ENCODE measurements around the gene FHOD3. TPM values are rescaled to one million over a fixed set of nuclear protein-coding genes. Genes with fewer than 3 reads are reported as not detected.

FHOD3 gene
- total RNA-seq, 1 donor from 2014 or later = 2.5 TPM

DNA sequence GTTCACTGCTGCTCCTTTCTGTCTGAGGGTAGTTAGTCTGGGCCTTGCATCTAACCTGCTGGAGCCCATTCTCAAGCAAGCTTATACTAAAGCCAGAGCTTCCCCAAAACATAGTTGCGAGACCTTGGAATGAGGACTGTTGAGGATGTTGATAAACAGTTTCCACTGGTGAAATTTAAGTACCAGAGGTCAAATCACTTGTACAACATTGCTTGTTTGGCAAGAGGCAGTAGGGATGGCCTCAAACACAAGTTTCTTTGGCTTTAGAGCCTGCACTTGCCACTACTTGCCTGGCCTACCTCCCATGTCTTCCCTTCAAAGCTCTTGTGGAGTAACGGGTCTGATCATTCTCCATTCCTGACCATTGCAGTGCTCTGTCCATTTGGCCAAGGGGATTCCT is 262.7 kb downstream of the FHOD3 start:
- no peaks in the 10 kb centered on the region for H3K36me3 ChIP-seq
- intact Hi-C loops (cut with DNase I) = no loop called here
- H3K27me3 ChIP-seq (ENCODE audit: low read depth) = no peaks in the 10 kb centered on the region
- no peaks in the 10 kb centered on the region for H3K4me1 ChIP-seq
- TF ChIP-seq, protein P1, sequence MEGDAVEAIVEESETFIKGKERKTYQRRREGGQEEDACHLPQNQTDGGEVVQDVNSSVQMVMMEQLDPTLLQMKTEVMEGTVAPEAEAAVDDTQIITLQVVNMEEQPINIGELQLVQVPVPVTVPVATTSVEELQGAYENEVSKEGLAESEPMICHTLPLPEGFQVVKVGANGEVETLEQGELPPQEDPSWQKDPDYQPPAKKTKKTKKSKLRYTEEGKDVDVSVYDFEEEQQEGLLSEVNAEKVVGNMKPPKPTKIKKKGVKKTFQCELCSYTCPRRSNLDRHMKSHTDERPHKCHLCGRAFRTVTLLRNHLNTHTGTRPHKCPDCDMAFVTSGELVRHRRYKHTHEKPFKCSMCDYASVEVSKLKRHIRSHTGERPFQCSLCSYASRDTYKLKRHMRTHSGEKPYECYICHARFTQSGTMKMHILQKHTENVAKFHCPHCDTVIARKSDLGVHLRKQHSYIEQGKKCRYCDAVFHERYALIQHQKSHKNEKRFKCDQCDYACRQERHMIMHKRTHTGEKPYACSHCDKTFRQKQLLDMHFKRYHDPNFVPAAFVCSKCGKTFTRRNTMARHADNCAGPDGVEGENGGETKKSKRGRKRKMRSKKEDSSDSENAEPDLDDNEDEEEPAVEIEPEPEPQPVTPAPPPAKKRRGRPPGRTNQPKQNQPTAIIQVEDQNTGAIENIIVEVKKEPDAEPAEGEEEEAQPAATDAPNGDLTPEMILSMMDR (IDR thresholded peaks at IDR 0.05) = no peak
- no peak overlapping the region for H3K27ac ChIP-seq
- no peaks in the 10 kb centered on the region for H3K9me3 ChIP-seq
- DNase-seq (no peak), ATAC-seq (no peak)
- H3K4me3 ChIP-seq = no peak overlapping the region

DNA sequence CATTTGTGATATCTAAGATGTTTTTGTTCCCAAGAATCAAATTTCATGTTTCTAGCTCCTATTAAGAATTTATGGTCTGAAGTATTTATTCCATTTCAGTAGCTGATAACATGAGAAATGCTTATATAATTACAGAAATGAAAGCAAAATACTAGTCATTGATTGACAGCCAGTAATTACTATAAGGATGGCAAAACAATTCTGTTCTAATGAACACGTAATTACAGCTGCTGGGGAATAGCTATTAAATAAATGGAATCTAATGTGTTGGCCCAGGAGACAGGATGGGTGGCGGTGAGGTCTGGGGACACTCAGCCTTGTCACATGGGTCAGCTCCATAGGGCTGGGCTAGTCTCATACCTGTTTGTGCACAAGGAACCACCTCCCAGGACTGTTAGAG is 263.5 kb downstream of the FHOD3 start:
- Histone ChIP-seq H3K4me3 (no peak overlapping the region), H3K27me3 (ENCODE audit: low read depth) (no peaks in the 10 kb centered on the region), H3K9me3 (no peaks in the 10 kb centered on the region), H3K36me3 (no peaks in the 10 kb centered on the region), H3K27ac (no peak overlapping the region), H3K4me1 (no peaks in the 10 kb centered on the region)
- DNase-seq (no peak), ATAC-seq (no peak)
- intact Hi-C loops (cut with DNase I) = no loop called here
- TF ChIP-seq, protein P1 (IDR thresholded peaks at IDR 0.05) = no peak

DNA sequence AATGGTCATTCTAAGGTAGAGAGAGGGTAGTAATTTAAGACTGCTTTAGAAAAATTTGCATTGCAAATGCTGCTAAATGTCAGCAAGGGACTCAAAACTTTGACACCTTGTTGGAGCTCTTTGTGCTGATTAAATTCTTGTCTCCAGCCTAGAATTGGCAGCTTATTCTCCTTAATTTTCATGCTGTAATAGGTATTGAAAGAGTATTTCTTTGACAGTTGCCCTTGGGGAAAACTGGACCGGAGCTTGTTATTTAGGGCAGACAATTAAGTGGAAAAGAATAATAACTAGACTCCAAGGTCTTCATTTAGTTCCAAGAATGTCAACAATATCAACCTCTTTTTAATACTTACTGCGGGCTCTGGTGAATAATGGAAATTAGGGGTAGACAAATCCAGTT is 267.3 kb downstream of the FHOD3 start:
- Histone ChIP-seq H3K36me3 (no peaks in the 10 kb centered on the region), H3K4me3 (no peak overlapping the region), H3K27ac (no peak overlapping the region), H3K9me3 (no peaks in the 10 kb centered on the region), H3K4me1 (no peaks in the 10 kb centered on the region), H3K27me3 (ENCODE audit: low read depth) (no peaks in the 10 kb centered on the region)
- DNase-seq (no peak), ATAC-seq (no peak)
- intact Hi-C loops (cut with DNase I) = no loop called here
- TF ChIP-seq, protein P1 (IDR thresholded peaks at IDR 0.05) = no peak

DNA sequence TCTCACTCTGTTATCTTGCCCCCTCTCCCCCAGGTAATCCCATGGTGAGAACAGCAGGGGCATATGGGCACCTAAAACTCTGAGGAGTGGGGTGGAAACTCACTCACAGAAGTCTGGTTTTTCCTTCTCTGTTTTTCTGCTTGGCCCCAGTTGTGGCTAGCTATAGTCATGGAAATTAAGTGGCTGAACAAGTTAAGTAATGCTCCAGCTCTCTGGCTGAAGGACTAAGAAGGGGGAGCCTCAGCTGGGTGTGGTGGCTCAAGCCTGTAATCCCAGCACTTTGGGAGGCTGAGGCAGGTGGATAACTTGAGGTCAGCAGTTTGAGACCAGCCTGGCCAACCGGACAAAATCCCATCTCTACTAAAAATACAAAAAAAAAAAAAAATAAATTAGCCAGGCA is 270.3 kb downstream of the FHOD3 start:
- TF ChIP-seq, protein P1 (IDR thresholded peaks at IDR 0.05) = no peak
- H3K9me3 ChIP-seq = no peaks in the 10 kb centered on the region
- intact Hi-C loops (cut with DNase I) = no loop called here
- no peaks in the 10 kb centered on the region for H3K4me1 ChIP-seq
- H3K27ac ChIP-seq = no peak overlapping the region
- H3K36me3 ChIP-seq = no peaks in the 10 kb centered on the region
- ATAC-seq = no peak
- no peaks in the 10 kb centered on the region for H3K27me3 ChIP-seq (ENCODE audit: low read depth)
- DNase-seq = no peak
- H3K4me3 ChIP-seq = no peak overlapping the region

DNA sequence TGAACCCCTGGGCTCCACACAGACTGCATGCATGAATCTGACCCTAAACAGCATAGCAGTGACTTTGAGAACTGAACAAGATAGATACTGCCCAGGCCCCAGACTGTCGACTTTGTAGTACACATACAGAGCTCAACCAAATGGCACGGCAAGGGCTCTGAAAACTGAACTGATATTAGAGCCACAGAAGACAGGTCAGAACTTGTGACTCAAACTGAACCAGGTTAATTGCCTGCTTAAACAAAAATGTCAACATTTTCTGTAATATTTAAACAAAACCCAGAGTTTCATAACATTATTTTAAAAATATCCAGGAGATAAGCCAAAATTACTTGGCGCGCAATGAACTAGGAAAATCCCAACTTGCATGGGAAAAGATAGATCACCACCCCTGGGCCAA is 271.0 kb downstream of the FHOD3 start:
- intact Hi-C loops (cut with DNase I) = no loop called here
- no peaks in the 10 kb centered on the region for H3K27me3 ChIP-seq (ENCODE audit: low read depth)
- no peaks in the 10 kb centered on the region for H3K36me3 ChIP-seq
- no peak for DNase-seq
- TF ChIP-seq, protein P1 (IDR thresholded peaks at IDR 0.05) = no peak
- no peak for ATAC-seq
- H3K4me1 ChIP-seq = no peaks in the 10 kb centered on the region
- no peaks in the 10 kb centered on the region for H3K9me3 ChIP-seq
- no peak overlapping the region for H3K4me3 ChIP-seq
- no peak overlapping the region for H3K27ac ChIP-seq

All from lower lobe of right lung (tissue), 2 donors.